Thymus (tissue), 11 donors: ENCODE results near the gene HASPIN. TPM values are rescaled to one million over a fixed set of nuclear protein-coding genes. Genes with fewer than 3 reads are reported as not detected.

Experiments used
- DNase-seq, 9 donors: peaks; one replicate each; pipeline ENCODE4 v3.0.0-alpha.2; 2013; ENCODE audit warnings: low spot score in 9 of 9, low read depth in 6 of 9, missing footprints in 1 of 9
- H3K27ac ChIP-seq, 2 donors: one replicate each; pipeline ENCODE4 v1.5.1; 2013; ENCODE audit warnings: control low read depth in 1 of 2, low read depth in 1 of 2, low read length in 1 of 2, mild to moderate bottlenecking in 1 of 2, moderate library complexity in 1 of 2
- H3K27me3 ChIP-seq, 2 donors: one replicate each; pipeline ENCODE4 v1.5.1; 2013; ENCODE audit warnings: low read length in 1 of 2; ENCODE audit not compliant: control insufficient read depth in 2 of 2, insufficient read depth in 1 of 2
- H3K36me3 ChIP-seq, 2 donors: one replicate each; pipeline ENCODE4 v1.5.1; 2013; ENCODE audit warnings: low read length in 1 of 2, mild to moderate bottlenecking in 1 of 2, moderate library complexity in 1 of 2; ENCODE audit not compliant: control insufficient read depth in 2 of 2, insufficient read depth in 2 of 2
- H3K4me1 ChIP-seq, 2 donors: one replicate each; pipeline ENCODE4 v1.5.1; 2013; ENCODE audit warnings: low read length in 2 of 2; ENCODE audit not compliant: control insufficient read depth in 2 of 2, insufficient read depth in 2 of 2
- H3K4me3 ChIP-seq, 2 donors: one replicate each; pipeline ENCODE4 v1.5.1; 2013; ENCODE audit warnings: low read length in 2 of 2, control low read depth in 1 of 2, mild to moderate bottlenecking in 1 of 2
- H3K9me3 ChIP-seq, 2 donors: one replicate each; pipeline ENCODE4 v1.5.1; 2013; ENCODE audit warnings: low read length in 1 of 2, mild to moderate bottlenecking in 1 of 2; ENCODE audit not compliant: control insufficient read depth in 2 of 2, insufficient read depth in 1 of 2
- WGBS: extraction: QIAGEN DNeasy Blood & Tissue Kit; methylation state at CpG from one replicate; pipeline ENCODE4 v1.1.7; 2013; 5-methylcytosine and 5-hydroxymethylcytosine counted together
- polyA plus RNA-seq: library from polyadenylated mRNA; stranded (reverse); fragments of 200-250 nt; gene quantifications from one replicate; pipeline ENCODE4 v1.2.3, GENCODE V29; 2013
- total RNA-seq: library from RNA; stranded (reverse); fragments of 120-200 nt; gene quantifications from one replicate; pipeline ENCODE4 v1.2.4, GENCODE V29; 2013
- donor health status: healthy.

HASPIN gene
- total and polyA plus RNA-seq, 2 donors: 2.3 to 9.1 TPM

DNA sequence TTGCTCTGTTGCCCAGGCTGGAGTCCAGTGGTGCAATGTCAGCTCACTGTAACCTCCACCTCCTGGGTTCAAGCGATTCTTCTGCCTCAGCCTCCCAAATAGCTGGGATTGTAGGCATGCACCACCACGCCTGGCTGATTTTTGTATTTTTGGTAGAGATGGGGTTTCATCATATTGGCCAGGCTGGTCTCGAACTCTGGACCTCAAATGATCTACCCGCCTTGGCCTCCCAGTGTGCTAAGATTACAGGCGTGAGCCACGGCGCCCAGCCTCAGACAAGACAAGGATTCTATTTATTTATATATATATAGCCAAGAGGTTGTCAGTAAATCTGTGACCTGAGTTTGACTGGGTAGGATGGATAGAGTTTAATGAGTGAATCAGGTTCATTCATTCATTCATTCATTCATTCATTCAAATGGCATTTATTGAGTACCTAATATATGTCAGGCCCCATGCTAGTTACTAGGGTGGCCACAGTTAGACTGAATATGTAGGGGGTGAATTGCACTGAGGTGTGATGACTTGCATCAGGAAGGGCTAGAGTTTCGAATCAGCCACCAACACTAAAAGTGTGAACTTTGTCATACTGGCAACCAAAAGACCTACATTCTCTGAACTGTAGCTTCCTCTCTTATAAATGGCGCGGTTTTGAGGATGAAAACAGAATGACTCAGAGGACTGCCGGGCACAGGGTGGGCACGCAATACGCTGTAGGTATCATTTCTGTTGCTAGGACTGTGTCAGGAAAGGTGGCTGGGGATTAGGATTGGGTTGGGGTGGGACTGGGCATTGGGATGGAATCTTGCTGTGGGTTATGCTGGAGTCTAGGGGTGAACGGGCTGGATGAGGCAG lies 39.4 kb downstream of the HASPIN start:
- DNase-seq: peak in 1 of 9 donors; percentile 47
- Histone ChIP-seq H3K4me3 (no peak overlapping the region), H3K36me3 (peaks cover 0 to 15% of the 10 kb centered on the region in 2 donors), H3K27me3 (no peaks in the 10 kb centered on the region), H3K9me3 (peaks cover 0 to 28% of the 10 kb centered on the region in 2 donors), H3K27ac (peak overlapping the region in 1 of 2 donors; percentile 59), H3K4me1 (peaks cover 26 to 62% of the 10 kb centered on the region in 2 donors)
- WGBS: 93% methylated on average over 14 of the region's 14 CpGs

DNA sequence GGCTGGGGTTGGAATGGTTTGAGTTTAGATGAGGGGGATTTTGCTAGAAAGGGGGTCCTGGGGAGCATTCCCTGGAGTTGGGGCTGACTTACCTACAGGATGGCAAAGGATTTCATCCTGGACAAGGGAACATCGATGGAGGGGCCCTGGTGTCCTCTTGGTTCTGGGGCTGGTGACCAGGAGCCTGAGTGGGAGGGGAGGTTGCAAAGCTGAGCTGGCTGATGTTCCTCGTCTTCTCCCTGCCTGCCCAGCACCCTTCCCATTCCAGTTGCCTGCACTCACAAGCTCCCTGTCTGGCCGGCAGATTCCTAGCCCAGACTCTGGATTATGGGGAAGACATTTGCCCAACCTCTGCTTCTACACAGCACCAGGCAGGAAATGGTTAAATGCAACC lies 40.1 kb downstream of the HASPIN start:
- H3K27ac ChIP-seq: peak overlapping the region; percentile 36 to 59

DNA sequence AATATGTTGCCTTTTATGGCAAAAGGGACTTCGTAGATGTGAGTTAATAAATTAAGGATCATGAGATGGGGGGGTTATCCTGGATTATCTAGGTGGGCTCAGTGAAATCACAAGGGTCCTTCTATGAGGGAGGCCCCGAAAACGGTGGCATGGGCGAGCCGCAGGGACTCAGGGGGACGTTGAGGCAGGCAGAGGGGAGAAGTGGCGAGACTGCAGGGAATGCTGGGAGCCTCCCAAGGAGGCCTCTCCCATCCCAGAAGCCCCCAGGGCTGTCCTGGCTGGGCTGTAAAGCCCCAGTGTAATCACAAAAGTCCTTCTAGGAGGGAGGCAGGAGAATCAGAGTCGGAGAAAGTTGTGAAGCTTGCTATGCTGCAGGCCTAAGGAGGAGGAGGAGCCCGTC lies 42.3 kb downstream of the HASPIN start:
- DNase-seq: no peak
- Histone ChIP-seq H3K27me3 (no peaks in the 10 kb centered on the region), H3K4me1 (peaks cover 44 to 85% of the 10 kb centered on the region in 2 donors), H3K27ac (peak overlapping the region; percentile 96 to 98), H3K9me3 (peaks cover 0 to 18% of the 10 kb centered on the region in 2 donors), H3K4me3 (no peak overlapping the region), H3K36me3 (peaks cover 0 to 3% of the 10 kb centered on the region in 2 donors)
- 93% methylated on average over 9 of the region's 9 CpGs for WGBS

More for the DNA sequence above, 40.1 kb downstream of the HASPIN start:
- Histone ChIP-seq H3K4me1 (peaks cover 32 to 68% of the 10 kb centered on the region in 2 donors), H3K36me3 (peaks cover 0 to 15% of the 10 kb centered on the region in 2 donors), H3K9me3 (peaks cover 0 to 28% of the 10 kb centered on the region in 2 donors), H3K4me3 (no peak overlapping the region), H3K27me3 (no peaks in the 10 kb centered on the region)
- WGBS: 96% methylated on average over 3 of the region's 3 CpGs
- DNase-seq: no peak

DNA sequence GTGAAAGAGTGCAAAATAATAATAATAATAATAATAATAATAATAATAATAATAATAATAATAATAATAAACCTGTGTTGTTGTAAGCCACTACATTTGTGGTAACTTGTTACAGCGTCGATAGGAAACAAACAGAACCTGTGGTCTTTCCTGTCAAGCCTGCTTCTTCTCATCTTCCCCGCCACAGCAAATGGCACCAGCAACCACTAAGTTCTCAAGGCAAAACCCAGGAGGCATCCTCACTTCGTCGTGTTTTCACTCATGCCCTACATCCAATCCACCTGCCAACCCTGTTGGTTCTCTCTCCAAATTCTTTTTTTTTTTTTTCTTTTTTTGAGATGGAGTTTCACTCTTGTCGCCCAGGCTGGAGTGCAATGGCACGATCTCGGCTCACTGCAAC lies 43.1 kb downstream of the HASPIN start:
- WGBS: 42% methylated on average over 8 of the region's 8 CpGs
- Histone ChIP-seq H3K4me3 (no peak overlapping the region), H3K27ac (peak overlapping the region; percentile 71 to 98), H3K9me3 (peaks cover 0 to 18% of the 10 kb centered on the region in 2 donors), H3K36me3 (no peaks in the 10 kb centered on the region), H3K4me1 (peaks cover 47 to 90% of the 10 kb centered on the region in 2 donors), H3K27me3 (no peaks in the 10 kb centered on the region)
- DNase-seq: peak in 3 of 9 donors; percentile 42 to 74 (median 50)

- Histone ChIP-seq H3K4me1 (peaks cover 50 to 99% of the 10 kb centered on the region in 2 donors), H3K36me3 (no peaks in the 10 kb centered on the region), H3K27ac (peak overlapping the region; percentile 94 to 98), H3K4me3 (no peak overlapping the region), H3K27me3 (no peaks in the 10 kb centered on the region), H3K9me3 (peaks cover 0 to 18% of the 10 kb centered on the region in 2 donors)
- 82% methylated on average over 9 of the region's 9 CpGs for WGBS
- DNase-seq: no peak
These were observed 44.6 kb downstream of the HASPIN start for GRCh38 chr17:3768341-3768740.

DNA sequence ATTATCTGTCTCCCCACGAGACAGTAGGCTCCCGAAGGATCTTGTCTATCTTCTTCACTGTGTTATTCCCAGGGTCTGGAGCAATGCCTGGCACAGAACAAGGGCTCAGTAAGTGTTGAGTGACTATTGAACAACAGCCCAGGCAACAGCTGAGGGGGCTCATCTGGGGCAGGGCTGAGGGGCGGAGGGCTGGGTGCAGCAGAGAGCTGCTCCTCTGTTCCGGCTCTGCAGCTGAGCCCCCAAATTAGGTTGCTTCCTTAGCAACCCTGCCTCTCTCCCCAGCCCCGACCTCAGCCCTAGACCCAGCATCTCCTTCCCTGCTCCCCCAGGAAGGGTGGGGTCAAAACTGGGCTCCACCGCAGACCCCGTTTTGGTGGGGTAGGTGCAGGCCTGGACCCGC lies 45.1 kb downstream of the HASPIN start:
- 38% methylated on average over 8 of the region's 8 CpGs for WGBS
- peak overlapping the region; percentile 94 to 98 for H3K27ac ChIP-seq
- DNase-seq: peak in 5 of 9 donors; percentile 61 to 87 (median 74)
- no peaks in the 10 kb centered on the region for H3K27me3 ChIP-seq
- H3K9me3 ChIP-seq: peaks cover 0 to 18% of the 10 kb centered on the region in 2 donors
- H3K36me3 ChIP-seq: no peaks in the 10 kb centered on the region
- no peak overlapping the region for H3K4me3 ChIP-seq
- peaks cover 46 to 98% of the 10 kb centered on the region in 2 donors for H3K4me1 ChIP-seq

DNA sequence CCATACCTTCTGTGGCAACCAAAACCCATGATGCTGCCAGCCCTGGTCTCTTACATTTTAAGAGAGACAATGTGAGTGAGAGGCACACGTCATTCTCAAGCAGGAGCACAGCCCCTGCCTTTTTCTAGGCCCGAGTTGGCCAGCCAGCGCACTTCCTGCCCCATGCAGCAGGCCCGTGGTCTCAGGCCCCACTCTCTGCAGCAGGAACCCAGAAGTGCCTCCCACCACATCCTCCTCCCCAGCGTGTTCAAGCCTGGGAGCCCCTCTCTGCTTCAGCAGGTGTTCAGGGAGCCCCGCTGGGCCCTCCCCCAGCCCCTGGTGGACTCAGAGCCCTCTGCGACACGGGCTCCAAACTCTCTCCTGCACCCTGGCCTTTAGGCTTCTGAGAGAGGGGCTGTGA lies 46.8 kb downstream of the HASPIN start:
- Histone ChIP-seq H3K4me3 (peak overlapping the region; percentile 21), H3K27me3 (no peaks in the 10 kb centered on the region), H3K27ac (peak overlapping the region; percentile 97 to 98), H3K4me1 (peaks cover 40 to 84% of the 10 kb centered on the region in 2 donors), H3K36me3 (no peaks in the 10 kb centered on the region), H3K9me3 (peaks cover 0 to 18% of the 10 kb centered on the region in 2 donors)
- peak; percentile 74 to 95 (median 83) for DNase-seq
- 4% methylated on average over 8 of the region's 8 CpGs for WGBS

DNA sequence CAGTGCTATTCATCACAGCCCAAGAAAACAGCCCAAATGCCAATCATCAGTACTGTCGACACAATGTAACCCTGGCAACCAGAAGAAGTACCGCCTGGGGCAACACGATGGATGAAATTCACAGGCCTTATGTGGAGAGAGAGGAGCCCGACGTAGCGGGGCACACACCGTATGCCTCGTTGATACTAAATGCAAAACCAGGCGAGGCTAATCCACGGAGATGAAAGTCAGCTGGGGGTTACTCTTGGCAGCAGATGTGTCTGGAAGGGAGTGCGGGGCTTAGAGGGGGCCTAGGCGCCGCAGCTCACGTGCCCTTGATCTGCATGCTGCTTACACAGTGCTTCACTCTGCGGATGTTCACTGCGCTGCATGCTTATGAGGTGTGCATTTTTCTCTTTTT lies 47.4 kb downstream of the HASPIN start:
- Histone ChIP-seq H3K27me3 (no peaks in the 10 kb centered on the region), H3K9me3 (peaks cover 0 to 15% of the 10 kb centered on the region in 2 donors), H3K4me3 (peak overlapping the region; percentile 21), H3K4me1 (peaks cover 33 to 80% of the 10 kb centered on the region in 2 donors), H3K36me3 (no peaks in the 10 kb centered on the region), H3K27ac (peak overlapping the region; percentile 97 to 98)
- DNase-seq: peak in 8 of 9 donors; percentile 73 to 95 (median 86)
- 8% methylated on average over 16 of the region's 16 CpGs for WGBS

DNA sequence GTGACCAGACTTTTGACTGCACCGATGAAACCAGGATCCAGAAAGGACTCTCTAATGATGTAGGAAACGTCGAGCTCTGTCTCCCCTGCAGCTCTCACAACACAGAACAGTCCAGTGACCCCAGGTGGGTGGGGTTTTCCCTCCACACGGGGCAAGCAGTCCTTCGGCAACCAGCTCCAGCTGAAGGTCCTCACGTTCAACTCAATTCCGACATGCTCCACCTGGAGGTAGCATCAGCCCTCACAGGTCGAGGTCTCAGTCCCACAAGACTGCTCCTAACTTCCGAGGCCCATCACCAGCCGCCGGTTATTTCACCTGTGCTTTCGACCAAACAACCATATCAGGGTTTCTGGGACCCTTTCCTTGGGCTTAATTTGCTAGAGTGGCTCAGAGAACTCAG lies 49.1 kb downstream of the HASPIN start:
- Histone ChIP-seq H3K4me3 (no peak overlapping the region), H3K9me3 (peaks cover 0 to 10% of the 10 kb centered on the region in 2 donors), H3K36me3 (no peaks in the 10 kb centered on the region), H3K4me1 (peaks cover 29 to 79% of the 10 kb centered on the region in 2 donors), H3K27me3 (no peaks in the 10 kb centered on the region), H3K27ac (peak overlapping the region; percentile 3 to 50)
- 96% methylated on average over 12 of the region's 12 CpGs for WGBS
- DNase-seq: no peak
